Cardiac fibroblast (primary cell): Measurements from ENCODE around the gene DKC1.
"Not testable (repeated sequence)": the region's sequence is repeated elsewhere in the genome, so short reads cannot be mapped to it uniquely, and the experiment has no call there.

Source experiments
- DNase-seq, 2 donors: peaks; one replicate each; pipeline versions ENCODE4 v3.0.0 to v3.0.0-alpha.2; 2010; ENCODE audit warnings: low read depth in 2 of 2
- H3K4me3 ChIP-seq, 2 donors: replicated peaks in 1 of 2; 1 replicate in 1 of 2; 2 replicates in 1 of 2; pipeline ENCODE4 v1.5.1; 2011; ENCODE audit warnings: low read depth in 2 of 2, low read length in 2 of 2, mild to moderate bottlenecking in 2 of 2, moderate library complexity in 1 of 2
- CTCF ChIP-seq: IDR thresholded peaks from one replicate; pipeline ENCODE4 v1.5.1; 2011; ENCODE audit warnings: low read depth, mild to moderate bottlenecking, low read length, inconsistent platforms

The DKC1 gene

GRCh38 chrX:154818916-154819770, 56.5 kb downstream of the DKC1 start:
- no peak for TF ChIP-seq CTCF
- DNase-seq = no peak
- no peak overlapping the region for H3K4me3 ChIP-seq

- TF ChIP-seq CTCF = no peak
- no peak overlapping the region for H3K4me3 ChIP-seq
- no peak for DNase-seq
Measured at GRCh38 chrX:154819771-154820341, 57.2 kb downstream of the DKC1 start.

- TF ChIP-seq CTCF = no peak
- H3K4me3 ChIP-seq = no peak overlapping the region
- no peak for DNase-seq
Measured at GRCh38 chrX:154821523-154821922, 58.9 kb downstream of the DKC1 start.

GRCh38 chrX:154822029-154822428, 59.4 kb downstream of the DKC1 start:
- no peak for TF ChIP-seq CTCF
- no peak for DNase-seq

GRCh38 chrX:154824638-154825037, 62.0 kb downstream of the DKC1 start:
- H3K4me3 ChIP-seq = no peak overlapping the region
- no peak for TF ChIP-seq CTCF
- DNase-seq = no peak

More at GRCh38 chrX:154822029-154822428, 59.4 kb downstream of the DKC1 start:
- no peak overlapping the region for H3K4me3 ChIP-seq

- H3K4me3 ChIP-seq, DNase-seq: not testable (repeated sequence)
Measured at GRCh38 chrX:154825586-154825985, 62.9 kb downstream of the DKC1 start.
